Aorta (tissue), 5 donors: ENCODE measurements around the gene NBEA. TPM values are rescaled to one million over a fixed set of nuclear protein-coding genes. Genes with fewer than 3 reads are reported as not detected.

Experiments
- ATAC-seq: fragments of 200-7000 bp; cut with Tn5 transposase; one replicate; pipeline ENCODE4 v1.9.1; 2022; ENCODE audit warnings: moderate library complexity; ENCODE audit not compliant: low FRiP score
- DNase-seq, 2 donors: peaks; one replicate each; pipeline ENCODE4 v3.0.0-alpha.2; 2020
- H3K27ac ChIP-seq, 2 donors: one replicate each; pipeline ENCODE4 v1.5.1; 2013; ENCODE audit warnings: low read length in 2 of 2, mild to moderate bottlenecking in 2 of 2, moderate library complexity in 2 of 2, control low read depth in 1 of 2, inconsistent platforms in 1 of 2, low read depth in 1 of 2
- H3K27me3 ChIP-seq, 2 donors: one replicate each; pipeline ENCODE4 v1.6.1; 2013; ENCODE audit warnings: control low read depth in 1 of 2, low read length in 1 of 2, mild to moderate bottlenecking in 1 of 2, moderate library complexity in 1 of 2; ENCODE audit not compliant: insufficient read depth in 2 of 2, control insufficient read depth in 1 of 2
- H3K36me3 ChIP-seq, 2 donors: one replicate each; pipeline ENCODE4 v1.6.1; 2013; ENCODE audit warnings: control low read depth in 1 of 2, low read length in 1 of 2, mild to moderate bottlenecking in 1 of 2; ENCODE audit not compliant: insufficient read depth in 2 of 2, control insufficient read depth in 1 of 2
- H3K4me1 ChIP-seq, 2 donors: one replicate each; pipeline ENCODE4 v1.6.1; 2013; ENCODE audit warnings: low read length in 2 of 2, control low read depth in 1 of 2, mild to moderate bottlenecking in 1 of 2, moderate library complexity in 1 of 2; ENCODE audit not compliant: insufficient read depth in 2 of 2, control insufficient read depth in 1 of 2
- H3K4me3 ChIP-seq, 2 donors: one replicate each; pipeline ENCODE4 v1.5.1; 2013; ENCODE audit warnings: low read length in 2 of 2, control low read depth in 1 of 2, mild to moderate bottlenecking in 1 of 2
- H3K9me3 ChIP-seq: one replicate; pipeline ENCODE4 v1.6.1; 2013; ENCODE audit warnings: mild to moderate bottlenecking, low read length; ENCODE audit not compliant: control insufficient read depth
- WGBS, 2 donors: extraction: QIAGEN DNeasy Blood & Tissue Kit; methylation state at CpG; one replicate each; pipeline ENCODE4 v1.1.7; 2013; 5-methylcytosine and 5-hydroxymethylcytosine counted together
- intact Hi-C, 2 donors: fragments of 100-400 bp; cut with DNase I; formaldehyde crosslinking; loops; one replicate each; pipeline versions ENCODE4 v1.14.2 to v1.15.0; 2022
- polyA plus RNA-seq, 2 donors: library from polyadenylated mRNA; stranded (reverse); fragments of 200-250 nt; gene quantifications; one replicate each; pipeline ENCODE4 v1.2.3, GENCODE V29; 2013
- total RNA-seq, 2 donors: library from RNA; stranded (reverse); fragmentation: NEBNext Ultra II Directional; extraction: Animal tissue kit (Norgen Biotek cat#: 25700); gene quantifications; one replicate each; pipeline ENCODE4 v1.2.1, GENCODE V29; 2021
- donor health status: healthy with polysubstance abuse.
- donor health status: Bipolar disorder and iron deficiency.
- donor health status: DM: no; HTN: no; CAD: no.
- donor health status: DM: no; HTN: no; CAD: no.
- donor health status: DM: yes; HTN: yes; CAD: no.

NBEA gene
- total and polyA plus RNA-seq, 4 donors, result 1.9 to 14.7 (median 8.8) TPM

DNA sequence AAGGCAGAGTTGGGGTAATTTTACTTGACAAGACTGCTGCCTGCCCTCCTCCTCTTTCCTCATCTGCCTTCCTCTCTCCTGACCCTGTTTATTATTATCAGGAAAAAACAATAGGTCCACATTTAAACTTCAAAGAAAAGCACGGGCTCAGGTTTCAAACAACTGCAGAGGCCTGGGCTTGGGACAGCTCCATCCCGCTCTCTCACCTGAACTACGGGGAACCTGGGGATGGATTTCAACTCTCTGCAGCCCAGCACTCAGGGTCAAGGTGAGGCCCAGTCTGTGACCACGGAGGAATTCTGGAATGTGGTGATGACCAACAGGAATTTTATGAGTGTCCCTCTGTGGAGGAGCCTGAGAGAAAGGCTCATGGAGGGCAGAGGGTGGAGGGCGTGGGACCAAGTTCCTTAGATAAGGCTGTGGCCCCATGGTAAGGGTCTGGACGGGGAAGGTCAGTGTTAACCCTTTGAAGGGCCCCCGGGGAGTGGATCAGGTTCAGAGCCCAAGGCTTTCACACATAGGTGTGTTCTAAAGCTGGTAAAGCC is 755.2 kb downstream of the NBEA start:
- H3K4me1 ChIP-seq, result no peaks in the 10 kb centered on the region

DNA sequence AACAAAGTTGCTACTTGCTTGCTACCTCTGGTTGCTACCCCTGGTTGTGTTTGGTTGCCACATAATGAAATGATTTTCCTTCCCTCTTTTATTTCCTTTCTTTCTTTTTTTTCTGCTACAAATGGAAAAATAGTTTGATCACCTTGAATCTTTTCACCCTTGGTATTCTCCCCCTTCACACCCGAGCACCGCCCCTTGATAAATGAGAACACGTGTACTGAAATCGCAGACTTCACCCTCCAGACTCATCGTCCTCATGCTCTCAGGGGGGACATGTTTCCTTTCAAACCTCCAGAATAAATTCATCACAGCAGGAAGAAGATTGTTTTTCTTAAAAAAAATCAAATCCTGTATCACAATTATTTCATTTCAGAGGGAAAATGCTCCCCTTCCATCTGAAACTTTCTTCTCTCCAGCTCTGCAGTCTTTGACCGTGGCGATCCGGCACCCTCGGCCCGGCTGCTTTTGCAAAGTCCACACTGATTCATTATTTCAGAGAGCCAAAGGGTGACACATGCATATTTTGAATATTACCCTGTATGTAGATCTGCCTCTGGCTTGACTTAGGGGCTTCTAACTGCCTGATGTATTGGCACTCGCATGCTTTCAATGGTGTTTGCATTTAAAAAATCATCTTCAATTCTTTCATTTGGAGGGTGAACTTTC is 757.0 kb downstream of the NBEA start:
- H3K27me3 ChIP-seq, result no peaks in the 10 kb centered on the region
- ATAC-seq, result peak; percentile 63
- no peak for DNase-seq
- no peaks in the 10 kb centered on the region for H3K36me3 ChIP-seq
- H3K27ac ChIP-seq, result no peak overlapping the region
- H3K4me1 ChIP-seq, result no peaks in the 10 kb centered on the region
- WGBS, 2 donors, result 13 to 20% methylated on average over 11 of the region's 11 CpGs
- intact Hi-C loops, result no loop called here
- no peaks in the 10 kb centered on the region for H3K9me3 ChIP-seq
- no peak overlapping the region for H3K4me3 ChIP-seq

More for the DNA sequence above, 755.2 kb downstream of the NBEA start:
- Histone ChIP-seq H3K9me3 (no peaks in the 10 kb centered on the region), H3K36me3 (no peaks in the 10 kb centered on the region), H3K27ac (no peak overlapping the region), H3K4me3 (no peak overlapping the region), H3K27me3 (no peaks in the 10 kb centered on the region)
- ATAC-seq (no peak), DNase-seq (no peak)
- 79 to 81% methylated on average over 7 of the region's 7 CpGs for WGBS, 2 donors
- intact Hi-C loops, result no loop called here

DNA sequence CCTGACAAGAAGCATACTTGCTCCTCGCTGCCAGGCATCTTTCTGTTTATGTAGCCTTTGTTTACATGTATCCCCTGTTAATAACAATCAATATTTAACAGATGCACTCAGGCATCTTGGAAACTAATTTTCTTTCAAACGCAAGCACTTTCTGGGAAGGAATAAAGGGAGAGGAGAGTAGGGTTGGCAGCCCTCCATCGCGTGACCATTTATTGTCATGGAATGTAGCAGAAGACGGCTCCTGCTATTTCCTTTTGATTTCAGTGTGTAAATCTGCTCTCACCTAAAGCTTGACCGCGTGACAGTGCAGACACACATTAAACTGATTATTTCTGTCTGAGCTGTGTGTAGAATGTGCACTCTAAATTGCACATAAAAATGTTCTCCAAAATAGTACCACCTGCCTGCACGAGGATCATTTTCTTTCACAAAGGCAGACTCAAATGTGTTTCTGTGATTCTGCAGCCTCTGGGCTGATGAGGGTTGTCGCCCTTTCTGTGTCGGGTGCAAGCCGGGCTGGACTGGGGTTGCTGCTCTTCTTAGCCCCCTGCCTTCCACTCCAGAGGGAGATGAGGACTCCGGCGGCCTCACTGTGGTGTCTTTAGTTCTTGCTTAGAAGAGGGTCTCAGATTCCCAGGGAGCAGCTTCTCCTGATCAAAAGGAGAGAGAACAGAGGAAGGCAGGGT is 757.9 kb downstream of the NBEA start:
- Histone ChIP-seq H3K9me3 (no peaks in the 10 kb centered on the region), H3K4me1 (no peaks in the 10 kb centered on the region), H3K4me3 (peak overlapping the region in 1 of 2 donors; percentile 11), H3K27ac (no peak overlapping the region), H3K27me3 (no peaks in the 10 kb centered on the region), H3K36me3 (no peaks in the 10 kb centered on the region)
- WGBS, 2 donors, result 32 to 47% methylated on average over 13 of the region's 13 CpGs
- ATAC-seq, result no peak
- intact Hi-C loops, result no loop called here
- DNase-seq, result no peak

DNA sequence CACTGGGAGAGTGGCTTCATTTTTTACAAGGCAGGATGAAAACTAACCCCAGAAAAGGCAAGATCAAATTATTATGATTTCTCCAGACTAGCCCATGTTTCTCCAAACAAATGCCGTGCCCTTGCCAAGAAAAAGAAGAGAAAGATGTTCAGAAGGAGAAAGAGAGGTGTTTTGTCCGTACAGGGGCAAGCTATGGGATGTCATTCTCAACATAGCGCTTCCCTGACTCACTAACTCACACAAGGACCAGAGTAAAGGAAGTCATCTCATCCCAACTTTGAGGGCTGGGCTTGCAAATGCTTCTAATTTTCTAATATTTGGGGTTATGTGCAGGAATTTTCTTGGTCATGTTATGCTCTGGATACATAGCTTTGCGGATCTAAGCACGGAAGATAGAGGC is 758.6 kb downstream of the NBEA start:
- intact Hi-C loops, result no loop called here
- no peak overlapping the region for H3K27ac ChIP-seq
- ATAC-seq (no peak), DNase-seq (no peak)
- H3K27me3 ChIP-seq, result no peaks in the 10 kb centered on the region
- H3K9me3 ChIP-seq, result no peaks in the 10 kb centered on the region
- H3K36me3 ChIP-seq, result no peaks in the 10 kb centered on the region
- 83 to 85% methylated on average over 5 of the region's 5 CpGs for WGBS, 2 donors
- no peak overlapping the region for H3K4me3 ChIP-seq
- H3K4me1 ChIP-seq, result no peaks in the 10 kb centered on the region

DNA sequence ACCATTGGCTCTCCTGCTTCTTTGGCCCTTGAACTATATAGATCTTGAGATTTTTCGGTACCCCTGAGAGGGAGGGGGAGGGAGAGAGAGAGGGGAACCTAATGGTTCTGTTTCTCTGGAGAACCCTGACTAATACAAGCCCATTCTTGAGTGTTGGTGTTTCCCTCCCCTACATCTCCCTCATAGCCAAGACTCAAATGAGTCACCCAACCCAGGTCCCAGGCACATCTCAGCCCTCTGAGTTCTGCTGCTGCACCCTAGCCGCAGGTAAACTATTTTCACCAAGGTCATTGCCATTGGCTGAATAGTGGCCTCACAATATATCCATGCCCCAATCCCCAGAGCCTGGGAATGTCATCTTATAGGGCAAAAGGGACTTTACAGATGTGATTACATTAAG is 760.2 kb downstream of the NBEA start:
- no peaks in the 10 kb centered on the region for H3K27me3 ChIP-seq
- no peaks in the 10 kb centered on the region for H3K4me1 ChIP-seq
- H3K9me3 ChIP-seq, result no peaks in the 10 kb centered on the region
- 92% methylated on average over 2 of the region's 2 CpGs for WGBS, 2 donors
- H3K36me3 ChIP-seq, result no peaks in the 10 kb centered on the region
- intact Hi-C loops, result no loop called here
- H3K4me3 ChIP-seq, result no peak overlapping the region
- ATAC-seq (peak; percentile 58), DNase-seq (no peak)
- H3K27ac ChIP-seq, result no peak overlapping the region

DNA sequence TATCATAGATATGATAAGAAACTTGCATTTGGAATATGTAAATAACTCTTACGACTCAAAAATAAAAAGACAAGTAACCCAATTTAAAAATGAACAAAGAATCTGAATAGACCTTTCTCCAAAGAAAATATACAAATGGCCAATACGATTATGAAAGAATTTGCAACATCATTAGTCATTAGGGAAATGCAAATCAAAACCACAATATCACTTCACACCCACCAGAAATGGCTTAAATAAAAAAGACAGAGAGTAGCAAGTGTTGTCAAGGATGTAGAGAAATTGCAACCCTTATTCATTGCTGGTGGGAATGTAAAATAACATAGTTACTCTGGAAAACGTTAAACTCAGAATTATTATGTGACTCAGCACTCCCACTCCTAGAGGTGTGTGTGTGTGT is 761.0 kb downstream of the NBEA start:
- H3K9me3 ChIP-seq, result no peaks in the 10 kb centered on the region
- WGBS, 2 donors, result 45 to 50% methylated on average over 3 of the region's 3 CpGs
- no peaks in the 10 kb centered on the region for H3K27me3 ChIP-seq
- intact Hi-C loops, result no loop called here
- no peak for ATAC-seq
- no peak for DNase-seq
- H3K27ac ChIP-seq, result no peak overlapping the region
- H3K36me3 ChIP-seq, result no peaks in the 10 kb centered on the region
- no peak overlapping the region for H3K4me3 ChIP-seq
- H3K4me1 ChIP-seq, result no peaks in the 10 kb centered on the region

DNA sequence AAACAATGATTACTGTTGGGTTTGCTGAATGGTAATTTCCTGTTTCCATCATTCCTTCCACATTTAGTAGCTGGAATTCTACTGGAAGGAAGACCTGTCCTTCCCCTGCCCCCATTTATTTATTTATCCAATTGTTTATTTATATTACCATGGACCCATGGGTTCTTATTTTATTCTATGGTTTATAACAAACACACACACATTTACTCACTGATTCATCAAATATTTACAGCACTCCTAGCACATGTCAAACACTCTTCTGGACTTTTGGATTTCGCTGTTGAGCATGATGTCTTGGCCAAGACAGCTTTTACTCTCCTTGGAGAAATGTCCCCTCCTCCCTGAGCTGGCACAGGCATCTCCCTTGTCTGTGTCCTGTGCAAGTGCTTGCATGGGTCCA is 762.3 kb downstream of the NBEA start:
- 94 to 95% methylated on average over 1 of the region's 1 CpG for WGBS, 2 donors
- no peaks in the 10 kb centered on the region for H3K36me3 ChIP-seq
- H3K4me3 ChIP-seq, result no peak overlapping the region
- DNase-seq (no peak), ATAC-seq (no peak)
- H3K27me3 ChIP-seq, result no peaks in the 10 kb centered on the region
- intact Hi-C loops, result no loop called here
- no peaks in the 10 kb centered on the region for H3K4me1 ChIP-seq
- H3K27ac ChIP-seq, result no peak overlapping the region
- no peaks in the 10 kb centered on the region for H3K9me3 ChIP-seq

DNA sequence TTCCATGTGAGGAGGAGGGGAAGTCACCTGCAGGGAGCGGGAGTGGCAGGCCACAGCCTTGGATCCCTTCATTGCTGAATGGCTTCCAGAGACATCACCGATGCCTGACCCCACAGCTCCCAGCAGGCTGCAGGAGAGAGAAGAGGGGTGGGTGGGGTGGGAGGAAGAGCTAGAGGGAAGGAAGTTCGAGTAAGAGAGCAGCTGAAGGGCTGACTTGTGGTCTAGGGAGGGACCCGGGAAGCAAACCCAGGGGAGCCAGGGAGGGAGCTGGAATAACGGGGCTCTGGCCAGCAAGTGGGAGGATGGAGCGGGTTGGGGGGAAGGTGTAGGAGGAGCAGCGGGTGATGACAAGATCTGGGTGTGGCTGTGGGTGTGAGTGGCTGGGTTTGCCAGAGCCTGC is 764.2 kb downstream of the NBEA start:
- WGBS, 2 donors, result 91% methylated on average over 7 of the region's 7 CpGs
- intact Hi-C loops, result no loop called here
- no peak for ATAC-seq

DNA sequence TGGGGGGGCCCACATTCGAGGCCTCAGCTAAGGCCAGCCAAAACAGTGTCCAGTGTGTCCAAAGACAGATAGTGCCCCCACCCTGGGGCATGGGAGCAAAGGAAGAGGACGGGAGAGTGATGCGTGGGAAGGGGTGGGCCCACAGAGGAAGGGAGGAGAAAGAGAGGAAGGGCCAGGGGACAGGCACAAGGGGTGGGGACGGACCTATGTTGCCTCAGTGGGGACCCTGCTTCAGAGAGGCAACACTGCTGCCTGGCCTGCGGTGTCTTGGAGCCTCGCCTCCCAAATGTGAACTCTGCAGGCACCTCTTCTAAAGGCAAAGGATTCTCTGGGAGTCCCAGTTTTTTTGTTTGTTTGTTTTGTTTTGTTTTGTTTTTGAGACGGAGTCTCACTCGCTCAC is 764.7 kb downstream of the NBEA start:
- 73 to 95% methylated on average over 7 to 8 of the region's 8 CpGs for WGBS, 2 donors
- DNase-seq (no peak), ATAC-seq (no peak)

More for the DNA sequence above, 764.2 kb downstream of the NBEA start:
- DNase-seq, result no peak
- no peaks in the 10 kb centered on the region for H3K9me3 ChIP-seq
- no peaks in the 10 kb centered on the region for H3K4me1 ChIP-seq
- no peak overlapping the region for H3K4me3 ChIP-seq
- no peak overlapping the region for H3K27ac ChIP-seq
- H3K36me3 ChIP-seq, result no peaks in the 10 kb centered on the region
- no peaks in the 10 kb centered on the region for H3K27me3 ChIP-seq

More for the DNA sequence above, 764.7 kb downstream of the NBEA start:
- H3K4me1 ChIP-seq, result no peaks in the 10 kb centered on the region
- no peaks in the 10 kb centered on the region for H3K27me3 ChIP-seq
- no peaks in the 10 kb centered on the region for H3K9me3 ChIP-seq
- no peak overlapping the region for H3K4me3 ChIP-seq
- no peaks in the 10 kb centered on the region for H3K36me3 ChIP-seq
- H3K27ac ChIP-seq, result no peak overlapping the region
- intact Hi-C loops, result no loop called here
